GM12878 (cell line): ENCODE data around the gene C9orf40. TPM values are rescaled to one million over a fixed set of nuclear protein-coding genes. Genes with fewer than 3 reads are reported as not detected.

ENCODE experiments used
- BCL11A ChIP-seq: IDR thresholded peaks from 2 replicates; pipeline ENCODE4 v1.6.1; 2011; ENCODE audit warnings: low read depth, low read length
- CBX5 ChIP-seq: sonication (generic); IDR thresholded peaks from 2 replicates; pipeline ENCODE4 v1.6.1; 2016; ENCODE audit warnings: low read depth, moderate library complexity, mild to moderate bottlenecking, inconsistent platforms
- CHD4 ChIP-seq: fragments of 200-600 bp; sonication (generic); IDR thresholded peaks from 2 replicates; pipeline ENCODE4 v1.6.1; 2016; ENCODE audit warnings: mild to moderate bottlenecking
- ESRRA ChIP-seq: IDR thresholded peaks from 2 replicates; pipeline ENCODE4 v1.6.1; 2012; ENCODE audit warnings: mild to moderate bottlenecking, low read length, improper control_type of control experiment
- FOXK2 ChIP-seq: fragments of 450-650 bp; IDR thresholded peaks from 2 replicates; pipeline ENCODE4 v1.6.1; 2017; ENCODE audit warnings: mild to moderate bottlenecking, moderate library complexity
- FOXM1 ChIP-seq: IDR thresholded peaks from 2 replicates; pipeline ENCODE4 v1.6.1; 2012; ENCODE audit warnings: low read depth, mild to moderate bottlenecking, inconsistent platforms, low read length, moderate library complexity
- KDM1A ChIP-seq: fragments of 200-600 bp; sonication (generic); IDR thresholded peaks from 2 replicates; pipeline ENCODE4 v1.6.1; 2016; ENCODE audit warnings: borderline replicate concordance
- NFXL1 ChIP-seq: fragments of 450-650 bp; IDR thresholded peaks from 2 replicates; pipeline ENCODE4 v1.6.1; 2017; ENCODE audit warnings: antibody characterized with exemption, mild to moderate bottlenecking, borderline replicate concordance
- NFYB ChIP-seq: IDR thresholded peaks from 2 replicates; pipeline ENCODE4 v1.6.1; 2011; ENCODE audit warnings: low read depth, mild to moderate bottlenecking, low read length, improper control_type of control experiment, moderate library complexity; ENCODE audit not compliant: insufficient read depth
- NR2F1 ChIP-seq: fragments of 450-650 bp; conservative IDR thresholded peaks from 2 replicates; pipeline ENCODE4 v1.6.1; 2017; ENCODE audit warnings: mild to moderate bottlenecking
- POLR2A ChIP-seq: IDR thresholded peaks from 2 replicates; pipeline ENCODE4 v1.6.1; 2011; ENCODE audit warnings: low read depth, mild to moderate bottlenecking, low read length
- RAD51 ChIP-seq: fragments of 450-650 bp; IDR thresholded peaks from 2 replicates; pipeline ENCODE4 v1.6.1; 2016; ENCODE audit warnings: moderate library complexity, mild to moderate bottlenecking, inconsistent platforms
- SMARCA5 ChIP-seq: fragments of 450-650 bp; IDR thresholded peaks from 2 replicates; pipeline ENCODE4 v1.6.1; 2017; ENCODE audit warnings: mild to moderate bottlenecking
- SMC3 ChIP-seq: IDR thresholded peaks from 2 replicates; pipeline ENCODE4 v1.6.1; 2011; ENCODE audit warnings: low read length, improper control_type of control experiment, borderline replicate concordance
- TCF7 ChIP-seq: IDR thresholded peaks from 2 replicates; pipeline ENCODE4 v1.6.1; 2014; ENCODE audit warnings: antibody characterized with exemption, borderline replicate concordance
- ZNF217 ChIP-seq: fragments of 450-650 bp; IDR thresholded peaks from 2 replicates; pipeline ENCODE4 v1.6.1; 2017; ENCODE audit warnings: antibody characterized with exemption, mild to moderate bottlenecking
- polyA plus RNA-seq, 11 experiments: library from polyadenylated mRNA; depleted of rRNA in 4 of 11; unstranded in 6 of 11; stranded (reverse) in 5 of 11; fragments of >200 nt; fragmentation: Nextera tagmentation in 4 of 11; fragmentation: Illumina TruSeq in 1 of 11; extraction: Ambion mirVana in 4 of 11; extraction: Trizol in 1 of 11; gene quantifications; 1 replicate in 1 of 11; 2 replicates in 10 of 11; pipeline versions ENCODE4 v1.2.1 to v1.2.3, GENCODE V29; 2011 to 2016; ENCODE audit warnings: inconsistent platforms in 2 of 11, missing spikeins in 2 of 11, low read depth in 1 of 11
- total RNA-seq, 4 experiments: library from RNA; depleted of rRNA in 3 of 4; stranded (reverse); fragments of >200 nt in 3 of 4; fragmentation: Illumina TruSeq in 1 of 4; extraction: Trizol in 1 of 4; gene quantifications; 2 replicates each; pipeline versions ENCODE4 v1.2.1 to v1.2.3, GENCODE V29; 2013 to 2021
- TF ChIP-seq, protein P1 (sequence below): fragments of 450-650 bp; IDR thresholded peaks from 2 replicates; pipeline ENCODE4 v1.6.1; 2017; ENCODE audit warnings: mild to moderate bottlenecking
- TF ChIP-seq, protein P2 (sequence below): fragments of 150-350 bp; IDR thresholded peaks from 2 replicates; pipeline ENCODE4 v1.6.1; 2014; ENCODE audit warnings: mild to moderate bottlenecking, low read depth, low read length
- TF ChIP-seq, protein P3 (sequence below): IDR thresholded peaks from 2 replicates; pipeline ENCODE4 v1.6.1; 2011; ENCODE audit warnings: low read depth, mild to moderate bottlenecking, low read length, moderate library complexity, borderline replicate concordance; ENCODE audit errors: extremely low read depth
- TF ChIP-seq, protein P4 (sequence below): fragments of 450-650 bp; IDR thresholded peaks from 2 replicates; pipeline ENCODE4 v1.6.1; 2017; ENCODE audit warnings: mild to moderate bottlenecking, moderate library complexity
- TF ChIP-seq, protein P5 (sequence below), 3 experiments: IDR thresholded peaks in 2 of 3; conservative IDR thresholded peaks in 1 of 3; 2 replicates each; pipeline ENCODE4 v1.5.1; 2011; ENCODE audit warnings: low read depth in 3 of 3, low read length in 3 of 3, mild to moderate bottlenecking in 3 of 3, control low read depth in 2 of 3, moderate library complexity in 2 of 3, inconsistent platforms in 1 of 3, mixed read lengths in 1 of 3; ENCODE audit not compliant: control insufficient read depth in 2 of 3, insufficient read depth in 1 of 3; ENCODE audit errors: extremely low read depth in 1 of 3

The C9orf40 gene
- total and polyA plus RNA-seq, 10 of the 15 experiments (the other 5 are each of a cell fraction or from before 2014, with no cell fraction given) = 6.8 to 30.9 (median 11.5) TPM

DNA sequence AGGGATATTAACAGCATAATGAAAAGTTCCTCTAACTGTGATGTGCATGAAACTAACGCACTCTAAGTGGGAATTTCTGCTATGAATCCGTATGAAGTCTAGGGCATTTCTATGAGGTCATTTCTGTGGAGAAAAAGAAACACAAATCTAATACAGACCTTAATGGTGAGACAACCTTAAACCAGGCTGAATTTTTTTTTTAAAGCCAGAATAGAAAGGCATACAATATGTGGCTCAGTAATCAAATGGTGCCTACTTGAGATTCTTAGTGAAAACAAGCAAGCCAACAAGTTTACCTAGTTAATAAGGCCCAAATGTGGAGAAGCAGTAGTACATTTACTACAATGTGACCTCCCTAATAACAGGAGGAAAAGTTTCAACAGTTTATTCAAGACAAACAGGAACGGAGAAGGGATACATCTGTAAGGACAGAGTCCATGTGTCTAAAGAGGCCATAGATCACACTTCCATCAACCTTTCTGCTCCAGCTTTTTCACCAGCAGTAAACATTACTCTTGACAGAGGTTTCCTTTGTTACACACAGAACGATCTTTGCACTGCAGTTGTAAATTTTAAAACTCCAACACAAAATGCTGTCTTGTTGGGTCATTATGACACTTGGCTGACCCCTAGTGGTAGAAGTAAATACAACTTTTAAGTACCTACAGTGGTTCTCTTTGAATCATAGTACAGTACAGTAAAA is 49.2 kb upstream of the C9orf40 start (continued):
- TF ChIP-seq, protein P1, sequence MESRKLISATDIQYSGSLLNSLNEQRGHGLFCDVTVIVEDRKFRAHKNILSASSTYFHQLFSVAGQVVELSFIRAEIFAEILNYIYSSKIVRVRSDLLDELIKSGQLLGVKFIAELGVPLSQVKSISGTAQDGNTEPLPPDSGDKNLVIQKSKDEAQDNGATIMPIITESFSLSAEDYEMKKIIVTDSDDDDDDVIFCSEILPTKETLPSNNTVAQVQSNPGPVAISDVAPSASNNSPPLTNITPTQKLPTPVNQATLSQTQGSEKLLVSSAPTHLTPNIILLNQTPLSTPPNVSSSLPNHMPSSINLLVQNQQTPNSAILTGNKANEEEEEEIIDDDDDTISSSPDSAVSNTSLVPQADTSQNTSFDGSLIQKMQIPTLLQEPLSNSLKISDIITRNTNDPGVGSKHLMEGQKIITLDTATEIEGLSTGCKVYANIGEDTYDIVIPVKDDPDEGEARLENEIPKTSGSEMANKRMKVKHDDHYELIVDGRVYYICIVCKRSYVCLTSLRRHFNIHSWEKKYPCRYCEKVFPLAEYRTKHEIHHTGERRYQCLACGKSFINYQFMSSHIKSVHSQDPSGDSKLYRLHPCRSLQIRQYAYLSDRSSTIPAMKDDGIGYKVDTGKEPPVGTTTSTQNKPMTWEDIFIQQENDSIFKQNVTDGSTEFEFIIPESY = no peak
- TF ChIP-seq, protein P2, sequence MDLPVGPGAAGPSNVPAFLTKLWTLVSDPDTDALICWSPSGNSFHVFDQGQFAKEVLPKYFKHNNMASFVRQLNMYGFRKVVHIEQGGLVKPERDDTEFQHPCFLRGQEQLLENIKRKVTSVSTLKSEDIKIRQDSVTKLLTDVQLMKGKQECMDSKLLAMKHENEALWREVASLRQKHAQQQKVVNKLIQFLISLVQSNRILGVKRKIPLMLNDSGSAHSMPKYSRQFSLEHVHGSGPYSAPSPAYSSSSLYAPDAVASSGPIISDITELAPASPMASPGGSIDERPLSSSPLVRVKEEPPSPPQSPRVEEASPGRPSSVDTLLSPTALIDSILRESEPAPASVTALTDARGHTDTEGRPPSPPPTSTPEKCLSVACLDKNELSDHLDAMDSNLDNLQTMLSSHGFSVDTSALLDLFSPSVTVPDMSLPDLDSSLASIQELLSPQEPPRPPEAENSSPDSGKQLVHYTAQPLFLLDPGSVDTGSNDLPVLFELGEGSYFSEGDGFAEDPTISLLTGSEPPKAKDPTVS = no peak
- TF ChIP-seq CBX5 (no peak), ZNF217 (no peak), KDM1A (no peak), FOXK2 (no peak), BCL11A (no peak), NFYB (no peak), RAD51 (no peak), SMC3 (peak; percentile 82), TCF7 (no peak), SMARCA5 (peak; percentile 46; the same call in 1 of the 2 replicates), NR2F1 (no peak), NFXL1 (no peak), FOXM1 (no peak), CHD4 (no peak), ESRRA (no peak), POLR2A (no peak)
- TF ChIP-seq, protein P3, sequence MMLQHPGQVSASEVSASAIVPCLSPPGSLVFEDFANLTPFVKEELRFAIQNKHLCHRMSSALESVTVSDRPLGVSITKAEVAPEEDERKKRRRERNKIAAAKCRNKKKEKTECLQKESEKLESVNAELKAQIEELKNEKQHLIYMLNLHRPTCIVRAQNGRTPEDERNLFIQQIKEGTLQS = no peak
- TF ChIP-seq, protein P4, sequence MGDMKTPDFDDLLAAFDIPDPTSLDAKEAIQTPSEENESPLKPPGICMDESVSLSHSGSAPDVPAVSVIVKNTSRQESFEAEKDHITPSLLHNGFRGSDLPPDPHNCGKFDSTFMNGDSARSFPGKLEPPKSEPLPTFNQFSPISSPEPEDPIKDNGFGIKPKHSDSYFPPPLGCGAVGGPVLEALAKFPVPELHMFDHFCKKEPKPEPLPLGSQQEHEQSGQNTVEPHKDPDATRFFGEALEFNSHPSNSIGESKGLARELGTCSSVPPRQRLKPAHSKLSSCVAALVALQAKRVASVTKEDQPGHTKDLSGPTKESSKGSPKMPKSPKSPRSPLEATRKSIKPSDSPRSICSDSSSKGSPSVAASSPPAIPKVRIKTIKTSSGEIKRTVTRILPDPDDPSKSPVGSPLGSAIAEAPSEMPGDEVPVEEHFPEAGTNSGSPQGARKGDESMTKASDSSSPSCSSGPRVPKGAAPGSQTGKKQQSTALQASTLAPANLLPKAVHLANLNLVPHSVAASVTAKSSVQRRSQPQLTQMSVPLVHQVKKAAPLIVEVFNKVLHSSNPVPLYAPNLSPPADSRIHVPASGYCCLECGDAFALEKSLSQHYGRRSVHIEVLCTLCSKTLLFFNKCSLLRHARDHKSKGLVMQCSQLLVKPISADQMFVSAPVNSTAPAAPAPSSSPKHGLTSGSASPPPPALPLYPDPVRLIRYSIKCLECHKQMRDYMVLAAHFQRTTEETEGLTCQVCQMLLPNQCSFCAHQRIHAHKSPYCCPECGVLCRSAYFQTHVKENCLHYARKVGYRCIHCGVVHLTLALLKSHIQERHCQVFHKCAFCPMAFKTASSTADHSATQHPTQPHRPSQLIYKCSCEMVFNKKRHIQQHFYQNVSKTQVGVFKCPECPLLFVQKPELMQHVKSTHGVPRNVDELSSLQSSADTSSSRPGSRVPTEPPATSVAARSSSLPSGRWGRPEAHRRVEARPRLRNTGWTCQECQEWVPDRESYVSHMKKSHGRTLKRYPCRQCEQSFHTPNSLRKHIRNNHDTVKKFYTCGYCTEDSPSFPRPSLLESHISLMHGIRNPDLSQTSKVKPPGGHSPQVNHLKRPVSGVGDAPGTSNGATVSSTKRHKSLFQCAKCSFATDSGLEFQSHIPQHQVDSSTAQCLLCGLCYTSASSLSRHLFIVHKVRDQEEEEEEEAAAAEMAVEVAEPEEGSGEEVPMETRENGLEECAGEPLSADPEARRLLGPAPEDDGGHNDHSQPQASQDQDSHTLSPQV = peak; percentile 75; the same call in 1 of the 2 replicates
- TF ChIP-seq, protein P5, sequence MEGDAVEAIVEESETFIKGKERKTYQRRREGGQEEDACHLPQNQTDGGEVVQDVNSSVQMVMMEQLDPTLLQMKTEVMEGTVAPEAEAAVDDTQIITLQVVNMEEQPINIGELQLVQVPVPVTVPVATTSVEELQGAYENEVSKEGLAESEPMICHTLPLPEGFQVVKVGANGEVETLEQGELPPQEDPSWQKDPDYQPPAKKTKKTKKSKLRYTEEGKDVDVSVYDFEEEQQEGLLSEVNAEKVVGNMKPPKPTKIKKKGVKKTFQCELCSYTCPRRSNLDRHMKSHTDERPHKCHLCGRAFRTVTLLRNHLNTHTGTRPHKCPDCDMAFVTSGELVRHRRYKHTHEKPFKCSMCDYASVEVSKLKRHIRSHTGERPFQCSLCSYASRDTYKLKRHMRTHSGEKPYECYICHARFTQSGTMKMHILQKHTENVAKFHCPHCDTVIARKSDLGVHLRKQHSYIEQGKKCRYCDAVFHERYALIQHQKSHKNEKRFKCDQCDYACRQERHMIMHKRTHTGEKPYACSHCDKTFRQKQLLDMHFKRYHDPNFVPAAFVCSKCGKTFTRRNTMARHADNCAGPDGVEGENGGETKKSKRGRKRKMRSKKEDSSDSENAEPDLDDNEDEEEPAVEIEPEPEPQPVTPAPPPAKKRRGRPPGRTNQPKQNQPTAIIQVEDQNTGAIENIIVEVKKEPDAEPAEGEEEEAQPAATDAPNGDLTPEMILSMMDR (IDR thresholded peaks at IDR 0.05 in 2 of 3, conservative IDR thresholded peaks at IDR 0.05 in 1 of 3; ENCODE audit: control insufficient read depth in 2 of 3, extremely low read depth in 1 of 3, insufficient read depth in 1 of 3, low read depth in 3 of 3, low read length in 3 of 3) = peak; percentile 63 to 81 (median 69)
